ENCODE data around the gene IFI6.
"Not testable (repeated sequence)": the region's sequence is repeated elsewhere in the genome, so short reads cannot be mapped to it uniquely, and the experiment has no call there.

Gene IFI6, protein sequence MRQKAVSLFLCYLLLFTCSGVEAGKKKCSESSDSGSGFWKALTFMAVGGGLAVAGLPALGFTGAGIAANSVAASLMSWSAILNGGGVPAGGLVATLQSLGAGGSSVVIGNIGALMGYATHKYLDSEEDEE

DNA sequence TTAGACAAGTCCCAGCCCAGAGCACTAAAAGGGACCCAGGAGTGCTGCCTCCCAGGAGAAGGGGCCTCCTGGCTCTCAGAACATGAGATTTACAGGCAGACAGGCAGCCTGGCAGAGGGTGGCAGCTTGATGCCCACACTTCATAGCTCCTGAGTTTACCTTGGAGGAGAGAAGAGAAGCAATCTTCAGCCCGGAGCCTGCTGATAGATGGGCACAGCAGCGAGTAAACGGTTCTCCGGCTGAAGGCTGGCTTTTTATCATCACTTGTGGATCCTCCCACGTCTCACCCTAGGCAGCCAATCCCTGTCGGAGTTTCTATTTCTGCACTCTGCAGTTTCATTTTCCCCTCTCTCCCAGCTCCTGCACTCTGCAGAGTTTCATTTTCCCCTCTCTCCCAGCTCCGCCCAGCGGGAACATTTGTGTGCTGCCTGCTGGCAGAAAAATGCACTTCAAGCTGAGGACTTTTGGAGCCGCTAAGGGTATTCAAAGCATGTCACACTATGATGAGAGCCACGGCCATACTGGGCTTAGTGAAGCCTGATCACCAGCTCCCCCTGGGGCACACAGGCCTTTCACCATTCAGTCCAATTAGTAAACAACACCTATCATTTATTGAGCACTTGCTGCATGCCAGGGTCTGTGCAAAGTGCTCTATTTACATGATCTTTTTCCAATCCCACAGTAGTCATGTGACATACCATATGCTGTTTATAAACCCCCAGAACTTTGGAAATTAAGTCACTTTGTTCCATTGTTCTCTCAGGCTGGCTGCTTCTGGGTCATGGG is at the start of gene IFI6:
Gene IFI6 (minus strand): TSS at position 229 of the 786 bp plus-strand sequence. CDS start 2,878 bp downstream, outside the sequence.
- DNase-seq, result peak; percentile 87

DNA sequence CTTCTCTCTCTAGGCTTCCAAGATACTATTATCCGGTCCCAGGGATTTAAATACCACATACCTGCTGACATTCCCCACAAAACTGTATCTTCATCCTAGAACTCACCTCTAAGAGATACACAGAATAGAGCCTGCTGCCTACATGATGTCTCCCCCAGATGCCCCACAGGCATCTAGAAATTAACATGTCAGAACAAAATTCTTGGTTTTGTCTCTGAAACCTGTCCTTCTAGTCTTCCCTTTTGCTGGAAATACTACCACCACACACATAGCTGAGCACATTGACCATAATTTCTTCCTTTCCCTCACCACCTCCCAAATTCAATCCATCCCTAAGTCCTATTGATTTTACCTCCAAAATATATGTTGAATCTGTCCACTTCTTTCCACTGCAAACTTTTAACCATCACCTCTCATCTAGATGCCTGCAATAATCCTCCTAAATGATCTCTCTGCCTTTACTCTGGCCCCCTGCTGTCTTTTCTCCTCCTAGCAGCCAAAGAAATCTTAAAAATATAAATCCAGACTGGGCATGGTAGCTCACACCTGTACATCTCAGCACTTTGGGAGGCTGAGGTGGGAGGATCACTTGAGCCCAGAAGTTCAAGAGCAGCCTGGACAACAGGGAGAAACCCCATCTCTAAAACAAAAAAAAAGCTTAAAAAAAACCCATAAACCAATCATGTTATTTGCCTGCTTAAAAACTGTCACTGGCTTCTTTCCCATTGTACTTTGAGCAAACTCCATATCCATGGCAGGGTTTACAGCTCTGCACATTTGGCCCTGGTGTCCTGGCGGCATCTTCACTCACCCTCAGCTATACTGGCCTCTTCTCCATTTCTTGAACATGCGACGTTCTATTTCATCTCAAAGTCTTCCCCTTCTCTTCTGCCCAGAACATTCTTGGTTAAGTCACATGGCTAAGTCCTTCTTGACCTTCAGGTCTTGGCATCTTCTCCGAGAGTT is 47.6 kb upstream of the IFI6 start:
- peak; percentile 8 for DNase-seq

DNA sequence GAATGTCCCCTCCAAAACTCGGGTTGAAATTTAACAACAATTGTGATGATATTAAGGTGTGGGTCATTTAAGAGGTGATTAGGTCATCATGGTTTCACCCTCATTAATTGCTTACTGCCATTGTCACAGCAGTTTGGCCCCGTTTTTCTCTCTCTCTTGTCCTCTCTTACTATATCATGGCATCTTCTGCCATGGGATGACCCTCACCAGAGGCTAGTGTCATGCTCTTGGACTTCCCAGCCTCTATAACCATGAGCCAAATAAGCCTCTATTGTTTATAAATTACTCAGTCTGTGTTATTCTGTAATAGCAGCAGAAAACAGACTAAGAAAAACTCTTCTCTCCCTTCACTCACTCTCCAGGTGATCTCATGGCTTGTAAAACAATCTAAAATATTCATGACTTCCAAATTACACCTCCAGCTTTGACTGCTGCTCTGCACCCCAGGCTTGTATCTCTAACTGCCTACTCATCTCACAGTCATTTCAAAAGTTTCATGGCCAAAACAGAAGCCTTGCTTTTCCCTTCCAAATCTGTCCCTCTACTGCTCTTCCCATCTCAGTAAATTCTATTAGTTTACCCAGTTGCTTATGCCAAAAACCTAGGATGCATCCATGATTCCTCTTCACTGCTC is 44.4 kb upstream of the IFI6 start:
- no peak for DNase-seq

DNA sequence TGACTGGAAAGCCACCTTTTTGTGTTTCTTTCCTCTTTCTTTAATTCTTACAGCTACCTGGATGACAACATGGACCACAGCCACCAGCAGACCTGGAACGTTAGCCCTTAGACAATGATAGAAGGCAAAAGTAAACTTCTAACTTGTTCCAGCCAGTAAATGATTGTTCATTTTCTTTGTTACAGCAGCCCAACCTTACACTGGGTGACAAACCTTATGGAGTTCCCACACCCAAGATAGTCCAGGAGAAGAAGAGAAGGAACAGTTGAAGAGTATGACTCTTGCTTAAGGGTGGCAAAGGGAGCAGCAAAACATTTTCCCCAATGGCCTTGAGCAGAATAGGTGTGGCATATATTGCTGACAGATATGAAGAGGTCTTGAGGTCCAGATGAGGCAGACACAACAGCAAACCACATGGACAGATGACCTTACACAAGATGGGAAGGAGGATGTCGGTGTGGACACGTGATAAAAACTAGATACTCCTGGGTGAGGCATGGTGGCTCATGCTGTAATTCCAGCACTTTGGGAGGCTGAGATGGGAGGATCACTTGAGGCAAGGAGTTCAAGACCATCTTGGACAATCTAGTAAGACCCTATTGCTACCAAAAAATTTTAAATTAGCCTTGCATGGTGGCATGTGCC is 42.0 kb upstream of the IFI6 start:
- DNase-seq, result no peak

DNA sequence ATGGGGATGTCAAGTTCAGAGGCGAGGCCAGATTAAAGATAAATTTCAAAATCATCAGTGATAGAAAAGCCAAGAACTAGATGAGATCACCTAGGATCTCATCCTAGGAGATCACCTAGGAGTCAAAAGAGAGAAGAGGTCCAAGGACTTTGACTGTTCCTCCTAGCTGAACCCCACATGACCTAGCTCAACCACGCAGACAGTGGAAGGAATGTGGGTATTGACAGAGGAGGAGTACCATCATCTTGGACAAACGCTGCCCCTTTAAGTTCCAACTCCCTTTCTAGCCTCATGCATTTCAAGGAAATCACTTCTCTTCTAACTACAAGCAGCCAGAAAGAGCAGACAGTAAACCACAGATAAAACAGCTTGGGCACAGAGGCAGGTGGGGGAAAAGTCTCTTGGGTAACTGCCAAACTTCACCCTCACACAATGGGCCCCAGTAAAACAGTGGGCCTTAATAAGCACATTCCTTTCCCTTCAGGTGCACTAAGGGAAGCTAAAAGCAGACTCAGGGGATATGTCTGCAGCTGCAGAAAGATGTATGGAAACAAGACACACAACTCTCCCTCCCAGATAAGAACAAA is 41.2 kb upstream of the IFI6 start:
- no peak for DNase-seq

DNA sequence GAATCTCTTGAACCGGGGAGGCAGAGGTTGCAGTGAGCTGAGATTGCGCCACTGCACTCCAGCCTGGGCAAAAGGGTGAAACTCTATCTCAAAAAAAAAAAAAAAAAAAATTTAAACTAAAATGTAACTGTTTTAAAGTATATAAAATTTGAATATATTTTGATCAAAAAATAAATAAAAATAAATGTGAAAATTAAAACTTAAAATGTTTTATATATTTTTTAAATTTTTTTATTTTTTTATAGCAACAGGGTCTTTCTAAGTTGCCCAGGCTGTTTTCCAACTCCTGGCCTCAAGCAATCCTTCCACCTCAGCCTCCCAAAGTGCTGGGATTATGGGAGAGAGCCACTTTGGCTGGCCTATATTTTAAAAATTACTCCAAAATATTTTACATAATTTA is 38.6 kb upstream of the IFI6 start:
- no peak for DNase-seq

DNA sequence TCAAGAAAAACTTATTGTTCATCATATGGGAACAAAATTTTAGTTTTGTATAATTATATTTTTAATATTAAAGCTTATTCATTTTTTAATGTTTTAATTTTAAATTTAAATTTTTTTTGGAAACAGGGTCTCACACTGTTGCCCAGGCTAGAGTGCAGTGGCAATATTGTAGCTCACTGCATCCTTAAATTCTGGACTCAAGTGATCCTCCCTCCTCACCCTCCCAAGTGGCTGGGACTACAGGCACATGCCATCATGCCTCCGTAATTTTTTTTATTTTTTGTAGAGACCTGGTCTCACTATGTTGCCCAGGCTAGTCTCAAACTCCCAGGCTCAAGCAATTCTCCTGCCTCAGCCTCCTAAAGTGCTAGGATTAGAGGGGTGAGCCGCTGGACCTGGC is 33.6 kb upstream of the IFI6 start:
- no peak for DNase-seq

DNA sequence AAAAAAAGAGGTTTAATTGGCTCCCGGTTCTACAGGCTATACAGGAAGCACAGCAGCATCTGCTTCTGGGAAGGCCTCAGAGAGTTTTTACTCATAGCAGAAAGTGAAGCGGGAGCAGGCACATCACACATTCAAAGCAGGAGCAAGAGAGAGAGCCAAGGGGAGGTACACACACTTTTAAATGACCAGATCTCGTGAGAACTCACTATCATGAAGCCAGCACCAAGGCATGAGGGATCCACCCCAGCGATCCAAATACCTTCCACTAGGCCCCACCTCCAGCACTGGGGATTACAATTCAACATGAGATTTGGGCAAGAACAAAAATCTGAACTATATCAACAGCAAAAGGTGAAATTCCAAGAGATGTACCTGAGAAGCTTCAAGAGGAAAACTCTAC is 33.0 kb upstream of the IFI6 start:
- DNase-seq, result no peak

DNA sequence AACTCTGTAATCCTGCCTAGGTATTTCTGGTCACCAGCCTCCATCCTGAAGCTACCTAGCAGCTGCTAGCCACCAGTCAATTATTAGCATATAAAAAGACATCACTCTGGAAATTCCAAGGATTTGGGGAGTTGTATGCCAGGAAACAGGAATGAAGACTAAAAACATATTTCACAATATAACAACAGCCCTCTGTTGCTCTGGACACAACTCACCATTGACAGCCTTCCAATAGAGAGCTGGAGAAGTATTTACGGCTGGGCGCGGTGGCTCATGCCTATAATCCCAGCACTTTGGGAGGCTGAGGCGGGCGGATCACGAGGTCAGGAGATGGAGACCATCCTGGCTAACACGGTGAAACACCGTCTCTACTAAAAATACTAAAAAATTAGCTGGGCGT is 24.8 kb upstream of the IFI6 start:
- not testable (repeated sequence) for DNase-seq

DNA sequence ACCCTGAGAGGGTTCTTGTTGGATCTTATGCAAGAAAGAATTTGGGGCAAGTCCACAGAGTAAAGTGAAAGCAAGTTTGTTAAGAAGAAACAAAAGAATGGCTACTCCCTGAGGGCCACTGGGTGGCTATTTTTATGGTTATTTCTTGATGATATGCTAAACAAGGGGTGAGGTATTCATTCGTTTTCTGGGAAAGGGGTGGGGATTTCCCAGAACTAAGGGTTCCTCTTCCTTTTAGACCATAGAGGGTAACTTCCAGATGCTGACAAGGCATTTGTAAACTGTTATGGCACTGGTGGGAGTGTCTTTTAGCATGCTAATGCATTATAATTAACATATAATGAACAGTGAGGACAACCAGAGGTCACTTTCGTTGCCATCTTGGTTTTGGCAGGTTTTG is 18.2 kb upstream of the IFI6 start:
- no peak for DNase-seq

DNA sequence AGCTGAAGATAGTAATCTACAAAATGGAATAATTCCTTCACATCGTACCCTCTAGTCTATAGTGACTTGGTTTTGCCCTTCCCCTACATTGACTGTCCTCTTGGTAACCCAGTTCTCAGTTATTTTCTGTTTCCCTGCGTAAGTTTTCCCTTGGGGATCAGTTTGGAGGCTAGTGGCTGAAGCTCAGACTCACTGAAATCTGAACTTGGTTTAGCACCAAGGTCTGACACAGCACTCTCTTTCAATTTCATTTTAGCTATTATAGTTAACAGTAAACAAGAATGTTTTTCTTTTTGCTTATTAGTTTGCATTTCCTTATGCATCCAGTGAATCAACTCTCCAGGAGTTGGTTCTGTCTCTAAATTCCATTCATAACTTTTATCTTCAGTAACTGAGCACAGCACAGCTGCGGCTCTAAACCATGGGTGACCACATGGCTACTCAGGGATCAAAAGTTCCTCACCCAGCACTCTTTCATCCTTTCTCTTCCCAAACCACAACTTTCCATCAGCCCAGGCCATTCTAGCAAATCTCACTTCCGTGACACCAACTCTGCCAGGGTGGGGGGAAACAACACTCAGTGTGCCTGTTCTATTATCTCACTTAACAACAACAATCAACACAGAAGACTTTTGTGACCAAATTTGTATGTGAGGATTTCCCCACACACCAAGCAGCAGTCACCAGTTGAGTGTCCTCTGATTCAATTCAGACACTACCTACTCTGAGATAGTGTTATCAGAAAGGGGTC is 17.6 kb upstream of the IFI6 start:
- no peak for DNase-seq

DNA sequence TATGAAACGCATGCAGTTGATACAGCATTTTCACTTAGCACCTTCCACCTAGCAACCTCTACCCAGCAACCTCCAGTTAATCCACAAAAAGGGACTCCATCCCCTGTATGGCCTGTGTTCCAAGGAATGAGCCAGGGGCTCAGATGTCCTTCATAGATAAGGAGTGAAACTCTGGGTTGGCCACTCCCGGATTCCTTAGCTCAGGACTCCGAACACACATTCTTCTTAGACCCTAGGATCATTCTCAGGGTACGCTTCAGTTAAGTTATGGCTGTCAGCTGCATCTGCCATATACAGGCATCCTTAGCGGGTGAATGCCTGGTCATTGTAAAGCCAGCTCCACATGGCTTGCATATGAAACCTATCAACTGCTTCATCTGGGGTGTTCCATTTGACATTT is 15.9 kb upstream of the IFI6 start:
- DNase-seq, result no peak

DNA sequence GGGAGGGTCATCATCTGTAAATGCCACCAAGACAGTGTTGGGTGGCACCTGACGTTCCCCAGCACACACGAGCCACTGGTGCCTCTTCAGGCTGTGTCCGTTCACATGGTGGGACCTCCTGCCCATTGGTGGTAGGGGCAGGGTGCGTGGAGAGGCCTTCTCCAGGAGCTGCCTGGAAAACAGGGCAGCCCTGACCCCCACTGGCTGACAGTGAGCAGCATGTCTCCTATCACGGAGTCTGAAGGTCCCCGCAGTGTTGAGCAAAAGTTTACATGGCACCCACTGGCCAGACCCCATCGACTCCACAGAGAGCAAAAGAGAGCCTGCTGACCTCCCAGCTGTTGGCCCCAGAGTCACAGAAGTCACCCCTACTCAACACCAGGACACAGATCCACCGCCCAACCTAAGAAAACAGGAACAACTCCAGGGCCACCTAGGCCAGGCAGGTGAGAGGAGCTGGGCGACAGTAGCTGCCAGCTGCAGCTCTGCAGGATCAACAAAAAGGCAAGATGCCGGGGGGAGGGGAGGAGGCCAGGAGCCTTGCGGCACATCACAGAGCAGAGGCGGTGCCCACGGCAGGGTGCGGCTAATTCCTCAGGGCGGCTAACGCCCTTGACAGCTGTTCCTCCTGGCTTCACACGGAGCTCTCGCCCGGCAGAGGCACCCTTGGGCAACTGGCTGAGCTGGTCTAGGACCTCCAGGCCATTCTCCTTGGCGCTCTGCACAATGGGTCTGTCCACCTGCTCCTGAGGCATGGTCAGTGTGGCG is 14.4 kb upstream of the IFI6 start:
- DNase-seq, result no peak

DNA sequence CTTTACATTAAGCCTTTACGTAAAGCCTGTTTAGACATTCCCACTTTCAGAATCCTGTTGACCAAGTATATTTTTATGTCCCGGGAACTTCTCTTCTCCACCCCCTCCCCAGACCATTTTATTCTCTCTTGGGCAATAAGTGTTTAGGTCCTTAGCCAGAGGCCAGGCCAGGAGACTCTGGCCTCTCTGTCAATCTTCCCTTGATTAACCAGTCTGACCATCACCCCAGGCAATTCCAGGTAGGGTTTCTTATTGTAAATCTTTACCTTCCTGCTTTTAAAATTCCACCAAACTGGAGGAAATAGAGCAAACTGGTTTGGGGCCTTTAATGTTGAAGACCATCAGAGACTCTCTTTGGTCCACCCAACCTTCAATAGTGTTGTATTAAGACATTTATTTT is 12.2 kb upstream of the IFI6 start:
- no peak for DNase-seq

DNA sequence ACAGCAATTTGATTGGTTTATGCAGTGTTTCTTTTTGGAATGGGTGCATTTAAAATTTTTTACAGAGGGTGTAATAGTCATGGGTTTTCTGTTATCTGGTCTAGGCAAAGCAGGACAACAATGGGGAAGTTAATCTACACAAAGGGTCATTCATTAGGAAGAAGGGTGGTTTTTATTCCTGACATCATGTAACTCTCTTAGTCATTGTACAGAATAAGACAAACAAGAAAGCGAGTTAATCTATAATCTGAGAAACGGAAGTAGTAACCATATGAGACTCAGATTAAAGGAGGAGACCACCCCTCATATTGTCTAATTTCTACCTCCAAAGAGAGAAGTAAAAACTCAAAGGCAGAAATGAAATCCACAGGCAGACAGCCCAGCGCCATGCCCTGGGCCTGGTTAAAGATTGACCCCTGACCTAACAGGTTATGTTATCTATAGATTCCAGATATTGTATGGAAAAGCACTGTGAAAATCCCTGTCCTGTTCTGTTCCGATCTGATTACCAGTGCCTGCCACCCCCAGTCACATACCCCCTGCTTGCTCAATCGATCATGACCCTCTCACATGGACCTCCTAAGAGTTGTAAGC is 10.5 kb upstream of the IFI6 start:
- DNase-seq, result no peak

DNA sequence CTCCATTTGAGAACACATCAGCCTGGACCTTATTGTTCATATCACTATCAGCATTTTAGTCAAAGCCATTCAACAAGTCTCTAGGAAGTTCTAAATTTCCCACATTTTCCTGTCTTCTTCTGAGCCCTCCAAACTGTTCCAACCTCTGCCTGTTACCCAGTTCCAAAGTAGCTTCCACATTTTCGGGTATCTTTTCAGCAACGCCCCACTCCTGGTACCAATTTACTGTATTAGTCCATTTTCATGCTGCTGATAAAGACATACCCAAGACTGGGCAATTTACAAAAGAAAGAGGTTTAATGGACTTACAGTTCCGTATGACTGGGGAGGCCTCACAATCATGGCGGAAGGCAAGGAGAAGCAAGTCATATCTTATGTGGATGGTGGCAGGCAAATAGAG is 9.6 kb upstream of the IFI6 start:
- not testable (repeated sequence) for DNase-seq

DNA sequence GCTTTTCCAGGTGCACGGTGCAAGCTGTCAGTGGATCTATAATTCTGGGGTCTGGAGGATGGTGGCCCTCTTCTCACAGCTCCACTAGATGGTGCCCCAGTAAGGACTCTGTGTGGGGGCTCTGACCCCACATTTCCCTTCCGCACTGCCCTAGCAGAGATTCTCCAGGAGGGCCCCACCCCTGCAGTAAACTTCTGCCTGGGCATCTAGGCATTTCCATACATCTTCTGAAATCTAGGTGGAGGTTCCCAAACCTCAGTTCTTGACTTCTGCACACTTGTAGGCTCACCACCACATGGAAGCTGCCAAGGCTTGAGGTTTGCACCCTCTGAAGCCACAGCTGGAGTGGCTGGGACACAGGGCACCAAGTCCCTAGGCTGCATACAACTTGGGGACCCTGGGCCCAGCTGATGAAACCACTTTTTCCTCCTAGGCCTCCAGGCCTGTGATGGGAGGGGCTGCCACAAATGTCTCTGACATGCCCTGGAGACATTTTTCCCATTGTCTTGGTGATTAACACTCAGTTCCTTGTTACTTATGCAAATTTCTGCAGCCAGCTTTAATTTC is 8.3 kb upstream of the IFI6 start:
- DNase-seq, result not testable (repeated sequence)

DNA sequence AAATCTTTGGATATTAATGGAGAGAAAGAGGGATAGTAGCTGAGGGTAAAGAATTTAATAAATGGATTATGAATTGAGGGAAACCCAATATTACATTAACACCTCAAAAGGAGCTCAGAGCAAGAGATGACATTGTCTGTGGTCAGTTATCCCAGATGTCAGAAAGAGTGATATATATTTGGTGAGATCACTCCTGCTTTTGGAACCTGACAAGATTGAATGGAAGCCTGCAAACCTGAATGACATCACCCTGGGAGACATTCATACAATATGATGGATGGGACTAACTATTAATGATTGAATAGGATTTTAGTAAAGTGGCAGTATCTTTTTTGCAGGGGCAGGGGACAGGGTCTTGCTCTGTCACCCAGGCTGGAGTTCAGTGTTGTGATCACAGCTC is 6.8 kb upstream of the IFI6 start:
- no peak for DNase-seq

DNA sequence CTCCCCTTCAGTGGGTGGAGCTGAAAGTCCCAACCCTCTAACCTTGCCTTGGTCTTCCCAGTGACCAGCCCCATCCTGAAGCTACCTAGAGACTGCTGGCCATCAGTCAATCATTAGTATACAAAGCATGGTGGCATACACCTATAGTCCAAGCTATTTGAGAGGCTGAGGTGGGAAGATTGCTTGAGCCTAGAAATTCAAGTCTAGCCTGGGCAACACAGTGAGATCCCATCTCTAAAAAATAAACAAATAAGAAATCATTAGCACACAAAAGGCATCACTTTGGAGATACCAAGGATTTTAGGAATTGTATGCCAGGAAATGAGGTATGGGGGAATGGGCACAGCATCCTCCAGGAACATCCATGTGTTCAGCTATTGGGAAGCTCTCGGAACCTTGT is 4.4 kb upstream of the IFI6 start:
- DNase-seq, result no peak

DNA sequence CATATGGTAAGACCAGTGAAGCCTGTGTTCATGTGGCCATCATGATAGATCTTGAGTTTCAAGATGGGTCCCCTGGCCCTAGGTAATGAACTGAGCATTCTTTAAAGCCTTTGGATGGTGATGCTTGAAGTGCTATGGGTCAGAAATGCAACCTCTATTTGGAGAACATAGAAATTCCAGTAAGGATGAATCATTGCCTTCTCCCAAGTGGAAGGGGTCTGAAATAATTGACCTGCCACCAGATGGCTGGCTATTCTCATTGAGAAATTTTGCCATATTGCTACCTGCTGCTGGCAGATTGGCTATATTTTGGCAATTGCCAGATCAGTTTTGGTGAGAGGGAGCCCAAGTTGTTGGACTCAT is 739 bp upstream of the IFI6 start:
- DNase-seq, result no peak

Measured in CD4-positive, alpha-beta T cell treated with Interleukin-4 for 4 hours (primary cell).